ENCODE data around the gene DMRTB1.

The DMRTB1 gene

DNA sequence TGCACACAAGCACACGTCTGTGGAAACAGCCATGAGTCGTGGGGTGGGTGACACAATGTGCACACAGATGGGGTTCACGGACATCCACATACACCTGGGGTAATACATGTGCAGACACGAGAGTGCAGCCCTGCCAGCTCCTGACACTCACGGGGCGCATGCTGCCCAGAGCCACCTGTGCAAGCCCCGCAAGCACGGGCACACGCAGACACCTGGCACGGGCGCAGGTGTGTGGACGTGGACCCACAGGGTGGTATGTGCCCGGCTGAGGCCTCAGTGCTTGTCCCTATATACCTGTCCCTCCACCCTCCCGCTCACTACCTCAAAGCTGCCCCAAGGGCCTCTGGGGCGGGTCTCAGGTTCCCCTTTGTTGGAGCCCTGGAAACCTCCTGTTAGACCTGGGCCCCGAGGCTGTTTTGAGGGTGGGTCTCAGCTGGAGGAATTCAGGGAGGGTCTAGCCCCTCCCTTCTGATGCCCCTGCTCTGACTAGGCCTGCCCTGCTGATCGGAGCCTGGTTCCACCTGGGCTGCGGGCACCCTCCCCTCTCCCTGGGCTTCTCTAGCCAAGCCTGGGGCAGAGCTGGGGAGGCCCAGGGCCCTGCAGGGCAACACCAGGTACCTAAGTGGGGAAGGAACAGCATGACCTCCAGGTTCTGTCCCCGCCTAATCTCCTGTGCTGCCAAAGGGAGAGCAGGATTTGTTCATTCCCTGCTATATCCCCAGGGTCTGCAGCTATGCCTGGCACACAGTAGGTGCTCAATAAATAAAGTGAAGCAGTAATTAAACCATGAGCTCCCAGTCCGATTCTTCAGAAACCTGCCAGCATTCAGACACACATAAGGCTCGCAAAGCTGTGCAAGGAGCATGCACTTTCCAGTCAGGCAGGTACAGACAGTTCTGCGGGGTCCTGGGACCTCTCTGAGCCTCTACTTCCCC lies 49.1 kb downstream of the DMRTB1 start:
- DNase-seq (ENCODE audit: low spot score), result no peak

- DNase-seq (ENCODE audit: low spot score), result peak; percentile 18
These were observed 49.9 kb downstream of the DMRTB1 start for GRCh38 chr1:53508991-53509666.

DNA sequence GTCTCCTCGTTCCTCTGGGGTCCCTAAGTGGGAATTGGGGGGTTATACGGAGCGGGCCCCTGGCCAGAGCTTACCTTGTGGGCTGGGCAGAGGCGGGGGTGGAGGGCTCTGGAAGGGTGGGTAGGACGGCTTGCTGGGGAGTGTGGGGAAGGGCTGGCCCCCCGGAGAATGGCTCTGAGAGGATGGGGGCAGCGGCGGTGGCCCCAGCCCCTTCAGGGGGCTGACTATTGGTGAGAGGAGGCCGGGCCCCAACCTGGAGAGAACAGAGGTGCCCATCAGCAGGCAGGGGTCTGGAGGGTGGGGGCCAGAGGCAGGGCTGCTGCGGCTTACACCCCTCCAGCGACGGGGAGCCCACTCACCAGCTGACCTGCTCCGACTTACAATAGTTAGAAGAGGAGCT lies 50.6 kb downstream of the DMRTB1 start:
- DNase-seq (ENCODE audit: low spot score), result no peak

DNA sequence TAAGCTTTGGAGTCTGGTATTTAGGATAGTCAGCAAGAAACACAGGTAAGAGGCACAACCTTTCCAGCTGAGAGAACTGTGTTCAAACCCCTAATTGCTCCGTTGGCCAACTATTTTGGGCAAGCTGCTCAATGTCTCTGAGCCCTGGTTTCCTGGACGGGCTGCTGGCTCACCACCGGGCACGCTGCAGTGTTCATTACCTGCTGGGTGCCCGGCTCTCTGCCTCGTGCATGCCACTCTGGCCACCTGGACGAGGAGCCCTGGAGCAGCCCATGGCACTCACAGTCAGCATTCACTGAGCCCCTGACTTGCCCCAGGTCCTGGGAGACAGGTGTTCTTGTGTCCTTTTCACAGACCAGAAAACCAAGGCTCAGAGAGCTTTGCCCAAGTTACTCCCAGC lies 51.0 kb downstream of the DMRTB1 start:
- DNase-seq (ENCODE audit: low spot score), result no peak

GRCh38 chr1:53511323-53511932 lies 52.2 kb downstream of the DMRTB1 start:
- no peak for DNase-seq (ENCODE audit: low spot score)

DNA sequence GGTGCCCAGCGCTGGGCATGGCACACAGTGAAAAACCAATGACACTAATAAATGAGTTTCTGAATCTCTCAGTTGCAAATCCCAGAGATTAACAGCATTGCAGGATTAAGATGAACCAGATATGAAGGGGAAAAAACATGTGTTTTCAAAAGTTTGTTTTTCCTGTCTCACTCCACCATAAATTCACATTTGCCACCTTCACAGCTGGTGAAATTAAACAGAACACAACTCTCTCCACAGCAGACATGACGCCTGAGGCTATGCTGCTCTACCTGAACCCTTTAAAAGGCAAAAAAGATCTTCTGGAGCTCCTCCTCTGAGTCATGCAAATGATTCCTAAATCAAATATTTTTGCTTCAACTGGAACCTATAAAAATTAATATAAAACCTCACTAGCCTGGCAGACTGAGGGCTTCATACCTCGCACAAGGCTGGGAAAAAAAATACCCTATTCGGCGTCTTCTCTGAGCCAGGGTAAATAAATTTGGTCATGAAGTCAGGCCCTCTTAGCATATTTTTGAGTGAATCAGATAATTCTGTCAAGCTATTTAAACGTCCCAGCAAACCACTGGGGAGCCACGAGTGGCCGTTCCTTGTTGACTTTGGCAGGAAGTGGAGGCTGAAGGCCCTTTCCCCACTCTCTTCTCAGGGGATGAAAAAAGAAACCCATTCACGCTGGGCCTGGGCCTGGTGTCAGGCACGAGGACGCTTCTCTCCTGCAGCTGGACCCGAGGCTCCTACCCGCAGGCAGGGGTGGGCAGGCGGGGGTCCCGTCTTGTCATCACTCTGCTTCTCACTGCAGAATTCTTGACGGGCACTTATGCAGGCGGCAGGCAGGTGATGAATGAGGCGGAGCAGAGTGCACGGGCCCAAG lies 53.0 kb downstream of the DMRTB1 start:
- no peak for DNase-seq (ENCODE audit: low spot score)

DNA sequence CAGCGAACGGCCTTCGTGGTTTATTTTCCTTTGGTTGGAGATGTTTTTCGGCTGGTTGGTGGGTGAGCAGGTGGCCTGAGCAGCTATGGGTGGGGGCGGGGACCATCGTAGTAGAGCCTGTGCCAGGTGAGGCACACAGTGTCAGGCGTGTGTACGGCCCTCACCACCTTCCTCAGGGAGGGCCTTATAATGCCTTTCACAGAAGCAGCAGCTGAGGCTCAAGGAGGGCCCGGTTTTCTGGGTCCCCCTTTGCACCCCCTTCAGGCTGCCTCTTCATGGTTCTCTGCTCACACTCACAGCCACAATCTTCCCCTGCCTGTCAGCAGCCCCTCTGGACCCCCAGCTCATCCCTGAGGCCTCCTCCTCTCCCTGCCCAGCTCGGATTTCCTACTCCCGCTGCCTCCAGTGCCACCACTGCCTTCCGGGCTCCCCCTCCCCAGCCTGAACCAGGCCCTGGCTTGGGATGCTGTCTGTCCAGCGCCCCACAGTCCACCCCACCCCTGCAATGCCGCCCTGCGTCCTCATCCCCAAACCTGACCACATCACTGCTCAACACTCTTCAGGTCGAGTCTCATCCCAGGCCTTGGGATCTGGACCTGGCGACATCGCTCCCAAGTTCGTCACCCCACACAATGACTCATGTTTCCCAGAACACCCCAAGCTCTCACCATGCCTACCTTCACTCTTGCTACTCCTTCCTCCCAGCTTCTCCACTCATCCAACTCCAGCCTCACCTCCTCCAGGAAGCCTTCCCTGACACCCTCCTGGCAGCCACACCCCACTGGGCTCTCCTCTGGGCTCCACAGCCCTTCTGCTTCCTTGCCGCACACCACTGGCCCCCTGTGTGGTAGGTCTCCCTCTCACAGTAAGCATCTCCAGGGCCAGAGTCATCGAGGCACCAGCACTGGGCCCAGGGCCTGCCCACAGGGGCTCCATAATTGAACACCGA lies 53.9 kb downstream of the DMRTB1 start:
- DNase-seq (ENCODE audit: low spot score), result no peak

GRCh38 chr1:53513846-53514245 lies 54.6 kb downstream of the DMRTB1 start:
- DNase-seq (ENCODE audit: low spot score), result no peak

DNA sequence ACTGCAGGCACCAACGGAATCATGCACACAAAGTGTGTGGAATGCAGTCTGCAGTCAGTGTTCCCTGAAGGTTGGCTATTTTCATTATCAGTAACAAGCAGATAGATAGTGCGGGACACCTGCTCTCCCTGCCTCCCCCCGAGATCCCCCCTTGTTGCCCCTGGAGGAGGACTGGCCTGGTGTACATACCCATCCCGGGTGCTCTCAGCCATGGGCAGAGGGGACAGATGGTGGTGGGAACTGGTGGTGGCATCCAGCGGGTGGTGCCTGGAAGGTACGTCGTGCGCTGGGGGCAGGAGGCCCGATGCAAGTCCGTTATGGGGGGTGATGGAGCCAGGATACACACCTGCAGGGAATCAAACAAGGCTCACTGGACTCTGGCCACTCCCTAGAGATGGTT lies 55.2 kb downstream of the DMRTB1 start:
- no peak for DNase-seq (ENCODE audit: low spot score)

DNA sequence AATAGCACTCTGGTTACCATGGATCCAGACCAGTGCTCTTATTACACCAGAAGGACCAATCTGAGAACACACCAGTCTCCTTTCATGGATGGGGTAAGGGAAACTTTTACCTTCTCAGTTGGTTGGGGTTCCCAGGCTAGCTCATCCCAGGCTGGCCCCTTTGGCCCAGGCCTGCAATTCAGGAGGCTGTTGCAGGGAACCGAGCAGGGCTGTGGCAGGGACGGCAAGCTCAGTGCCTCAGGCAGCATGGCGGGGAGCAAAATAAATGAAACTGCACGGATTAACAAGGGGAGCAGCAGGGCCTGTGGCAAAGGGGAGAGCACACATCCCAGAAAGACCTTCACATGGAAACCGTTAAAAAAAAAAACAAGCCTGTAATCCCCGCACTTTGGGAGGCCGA lies 57.0 kb downstream of the DMRTB1 start:
- no peak for DNase-seq (ENCODE audit: low spot score)

All from COLO829 (cell line).